ENCODE measurements around the gene ANKRD12. TPM values are rescaled to one million over a fixed set of nuclear protein-coding genes. Genes with fewer than 3 reads are reported as not detected.

Gene ANKRD12
- total and polyA plus RNA-seq, 9 donors: 8.8 to 115 (median 72.9) TPM

GRCh38 chr18:9221040-9221439, 84.5 kb downstream of the ANKRD12 start:
- Histone ChIP-seq H3K4me3 (no peak overlapping the region), H3K9me3 (no peaks in the 10 kb centered on the region), H3K27me3 (no peaks in the 10 kb centered on the region), H3K4me1 (ENCODE audit: insufficient read depth) (no peaks in the 10 kb centered on the region), H3K36me3 (no peaks in the 10 kb centered on the region), H3K27ac (no peak overlapping the region)
- DNase-seq: no peak
- 88 to 96% (median 93%) methylated on average over 3 of the region's 3 CpGs for WGBS, 3 donors
- intact Hi-C loops (cut with DNase I): no loop called here
- TF ChIP-seq EP300 (IDR thresholded peaks at IDR 0.05): no peak
- no peak for TF ChIP-seq POLR2A (IDR thresholded peaks at IDR 0.05)
- no peak for TF ChIP-seq CTCF (IDR thresholded peaks at IDR 0.05)

GRCh38 chr18:9221661-9222060, 85.1 kb downstream of the ANKRD12 start:
- DNase-seq: no peak
- WGBS, 3 donors: 88 to 92% (median 90%) methylated on average over 5 of the region's 5 CpGs
- H3K27me3 ChIP-seq: no peaks in the 10 kb centered on the region
- TF ChIP-seq EP300 (IDR thresholded peaks at IDR 0.05) (no peak), POLR2A (IDR thresholded peaks at IDR 0.05) (no peak), CTCF (IDR thresholded peaks at IDR 0.05) (no peak)
- intact Hi-C loops (cut with DNase I): no loop called here
- no peaks in the 10 kb centered on the region for H3K36me3 ChIP-seq
- H3K4me1 ChIP-seq (ENCODE audit: insufficient read depth): no peaks in the 10 kb centered on the region
- H3K4me3 ChIP-seq: no peak overlapping the region
- no peaks in the 10 kb centered on the region for H3K9me3 ChIP-seq
- no peak overlapping the region for H3K27ac ChIP-seq

GRCh38 chr18:9223356-9223755, 86.8 kb downstream of the ANKRD12 start:
- no peak for TF ChIP-seq POLR2A (IDR thresholded peaks at IDR 0.05)
- TF ChIP-seq CTCF (IDR thresholded peaks at IDR 0.05): no peak
- TF ChIP-seq EP300 (IDR thresholded peaks at IDR 0.05): no peak
- no peak overlapping the region for H3K27ac ChIP-seq
- no peaks in the 10 kb centered on the region for H3K4me1 ChIP-seq (ENCODE audit: insufficient read depth)
- H3K27me3 ChIP-seq: no peaks in the 10 kb centered on the region
- intact Hi-C loops (cut with DNase I): no loop called here
- DNase-seq: no peak
- WGBS, 3 donors: 76 to 88% (median 85%) methylated on average over 5 of the region's 5 CpGs
- no peaks in the 10 kb centered on the region for H3K36me3 ChIP-seq
- no peaks in the 10 kb centered on the region for H3K9me3 ChIP-seq
- no peak overlapping the region for H3K4me3 ChIP-seq

- TF ChIP-seq EP300 (IDR thresholded peaks at IDR 0.05) (no peak), POLR2A (IDR thresholded peaks at IDR 0.05) (no peak), CTCF (IDR thresholded peaks at IDR 0.05) (no peak)
- Histone ChIP-seq H3K4me3 (no peak overlapping the region), H3K9me3 (no peaks in the 10 kb centered on the region), H3K36me3 (no peaks in the 10 kb centered on the region), H3K27ac (no peak overlapping the region), H3K4me1 (ENCODE audit: insufficient read depth) (no peaks in the 10 kb centered on the region), H3K27me3 (no peaks in the 10 kb centered on the region)
- no peak for DNase-seq
- intact Hi-C loops (cut with DNase I): no loop called here
These were observed 89.9 kb downstream of the ANKRD12 start for GRCh38 chr18:9226463-9226862.
